ENCODE data around the gene TPGS1. TPM values are rescaled to one million over a fixed set of nuclear protein-coding genes. Genes with fewer than 3 reads are reported as not detected.
A peak's percentile ranks its signal among the peaks of the same experiment; 100 is the strongest.

TPGS1 gene
- total RNA-seq, 1 donor from 2014 or later = 52.7 TPM

GRCh38 chr19:494171-495080 lies 12.9 kb upstream of the TPGS1 start:
- TF ChIP-seq CTCF (IDR thresholded peaks at IDR 0.05; ENCODE audit: insufficient read depth, low read length, poor library complexity, severe bottlenecking) = no peak
- Histone ChIP-seq H3K4me3 (ENCODE audit: low read depth, low read length) (no peak overlapping the region), H3K36me3 (ENCODE audit: control insufficient read depth, insufficient read depth, low read length) (no peaks in the 10 kb centered on the region), H3K27me3 (ENCODE audit: control insufficient read depth, insufficient read depth, low read length) (peaks cover 32% of the 10 kb centered on the region)
- DNase-seq (ENCODE audit: low read depth) = no peak

- peaks cover 37% of the 10 kb centered on the region for H3K27me3 ChIP-seq (ENCODE audit: control insufficient read depth, insufficient read depth, low read length)
- H3K4me3 ChIP-seq (ENCODE audit: low read depth, low read length) = no peak overlapping the region
- DNase-seq (ENCODE audit: low read depth) = no peak
- TF ChIP-seq CTCF (IDR thresholded peaks at IDR 0.05; ENCODE audit: insufficient read depth, low read length, poor library complexity, severe bottlenecking) = no peak
- H3K36me3 ChIP-seq (ENCODE audit: control insufficient read depth, insufficient read depth, low read length) = no peaks in the 10 kb centered on the region
Observed at GRCh38 chr19:495081-495401, 12.3 kb upstream of the TPGS1 start.

- TF ChIP-seq CTCF (IDR thresholded peaks at IDR 0.05; ENCODE audit: insufficient read depth, low read length, poor library complexity, severe bottlenecking) = peak; percentile 75
- no peak for DNase-seq (ENCODE audit: low read depth)
- Histone ChIP-seq H3K36me3 (ENCODE audit: control insufficient read depth, insufficient read depth, low read length) (no peaks in the 10 kb centered on the region), H3K27me3 (ENCODE audit: control insufficient read depth, insufficient read depth, low read length) (peaks cover 38% of the 10 kb centered on the region), H3K4me3 (ENCODE audit: low read depth, low read length) (no peak overlapping the region)
Observed at GRCh38 chr19:495402-496111, 11.7 kb upstream of the TPGS1 start.

GRCh38 chr19:496112-496665 lies 11.1 kb upstream of the TPGS1 start, which contains the start of gene MADCAM1:
Gene MADCAM1 (plus strand): TSS chr19:496486. CDS start chr19:496500, 14 bp downstream.
- H3K27me3 ChIP-seq (ENCODE audit: control insufficient read depth, insufficient read depth, low read length) = peaks cover 38% of the 10 kb centered on the region
- no peaks in the 10 kb centered on the region for H3K36me3 ChIP-seq (ENCODE audit: control insufficient read depth, insufficient read depth, low read length)
- no peak for DNase-seq (ENCODE audit: low read depth)
- H3K4me3 ChIP-seq (ENCODE audit: low read depth, low read length) = no peak within 1 kb of the TSS
- TF ChIP-seq CTCF (IDR thresholded peaks at IDR 0.05; ENCODE audit: insufficient read depth, low read length, poor library complexity, severe bottlenecking) = no peak

GRCh38 chr19:496986-497385 lies 10.3 kb upstream of the TPGS1 start:
- TF ChIP-seq CTCF (IDR thresholded peaks at IDR 0.05; ENCODE audit: insufficient read depth, low read length, poor library complexity, severe bottlenecking) = no peak
- Histone ChIP-seq H3K27me3 (ENCODE audit: control insufficient read depth, insufficient read depth, low read length) (peaks cover 38% of the 10 kb centered on the region), H3K4me3 (ENCODE audit: low read depth, low read length) (no peak overlapping the region), H3K36me3 (ENCODE audit: control insufficient read depth, insufficient read depth, low read length) (no peaks in the 10 kb centered on the region)
- DNase-seq (ENCODE audit: low read depth) = no peak

Measured in kidney epithelial cell (primary cell).